Lower lobe of right lung (tissue), 2 donors: ENCODE measurements around the gene WSB2. TPM values are rescaled to one million over a fixed set of nuclear protein-coding genes. Genes with fewer than 3 reads are reported as not detected.

ENCODE experiments used
- ATAC-seq, 2 donors: fragments of 200-7000 bp; cut with Tn5 transposase; one replicate each; pipeline ENCODE4 v1.9.1; 2020 to 2022; ENCODE audit warnings: mild to moderate bottlenecking in 2 of 2, moderate library complexity in 2 of 2
- DNase-seq: peaks from one replicate; pipeline ENCODE4 v3.0.0-alpha.2; 2020
- H3K27ac ChIP-seq: fragments of 200-600 bp; one replicate; pipeline ENCODE4 v1.8.0; 2022
- H3K27me3 ChIP-seq: fragments of 200-600 bp; one replicate; pipeline ENCODE4 v1.8.0; 2022; ENCODE audit warnings: low read depth
- H3K36me3 ChIP-seq: fragments of 200-600 bp; one replicate; pipeline ENCODE4 v1.8.0; 2022; ENCODE audit warnings: mild to moderate bottlenecking
- H3K4me1 ChIP-seq: fragments of 200-600 bp; one replicate; pipeline ENCODE4 v1.8.0; 2022
- H3K4me3 ChIP-seq: fragments of 200-600 bp; one replicate; pipeline ENCODE4 v1.8.0; 2022; ENCODE audit warnings: mild to moderate bottlenecking
- H3K9me3 ChIP-seq: fragments of 200-600 bp; one replicate; pipeline ENCODE4 v1.8.0; 2022
- CTCF ChIP-seq: fragments of 200-600 bp; IDR thresholded peaks from one replicate; pipeline ENCODE4 v1.8.0; 2022; ENCODE audit warnings: antibody characterized with exemption, mild to moderate bottlenecking
- intact Hi-C: fragments of 100-400 bp; cut with DNase I; formaldehyde crosslinking; loops from one replicate; pipeline ENCODE4 v1.11.0; 2022
- total RNA-seq: library from RNA; stranded (reverse); fragmentation: NEBNext Ultra II Directional; extraction: Animal tissue kit (Norgen Biotek cat#: 25700); gene quantifications from one replicate; pipeline ENCODE4 v1.2.1, GENCODE V29; 2021
- donor health status: DM: no; HTN: yes; CAD: no; lungs with severe emphysema.

WSB2 gene
- total RNA-seq, 1 donor from 2014 or later: 75.1 TPM

GRCh38 chr12:118038137-118038536 lies 22.8 kb downstream of the WSB2 start:
- H3K36me3 ChIP-seq: peaks cover 99% of the 10 kb centered on the region
- intact Hi-C loops: no loop called here
- no peak overlapping the region for H3K27ac ChIP-seq
- no peak for TF ChIP-seq CTCF
- H3K9me3 ChIP-seq: no peaks in the 10 kb centered on the region
- DNase-seq (no peak), ATAC-seq (no peak)
- peaks cover 4% of the 10 kb centered on the region for H3K4me1 ChIP-seq
- no peak overlapping the region for H3K4me3 ChIP-seq
- no peaks in the 10 kb centered on the region for H3K27me3 ChIP-seq

- Histone ChIP-seq H3K36me3 (peaks cover 99% of the 10 kb centered on the region), H3K27ac (no peak overlapping the region), H3K4me3 (no peak overlapping the region), H3K4me1 (peaks cover 4% of the 10 kb centered on the region), H3K9me3 (no peaks in the 10 kb centered on the region), H3K27me3 (no peaks in the 10 kb centered on the region)
- intact Hi-C loops: no loop called here
- no peak for DNase-seq
- no peak for ATAC-seq
- TF ChIP-seq CTCF: no peak
Observed at GRCh38 chr12:118036672-118037411, 24.1 kb downstream of the WSB2 start.

GRCh38 chr12:118035190-118036041 lies 25.6 kb downstream of the WSB2 start:
- DNase-seq (no peak), ATAC-seq (peak in 1 of 2 donors; percentile 19)
- Histone ChIP-seq H3K9me3 (no peaks in the 10 kb centered on the region), H3K27me3 (no peaks in the 10 kb centered on the region), H3K4me3 (no peak overlapping the region), H3K36me3 (peaks cover 99% of the 10 kb centered on the region), H3K4me1 (peaks cover 4% of the 10 kb centered on the region), H3K27ac (no peak overlapping the region)
- intact Hi-C loops: no loop called here
- TF ChIP-seq CTCF: no peak

GRCh38 chr12:118034429-118035189 lies 26.4 kb downstream of the WSB2 start:
- Histone ChIP-seq H3K27ac (no peak overlapping the region), H3K27me3 (no peaks in the 10 kb centered on the region), H3K36me3 (peaks cover 100% of the 10 kb centered on the region), H3K4me1 (peaks cover 4% of the 10 kb centered on the region), H3K9me3 (no peaks in the 10 kb centered on the region), H3K4me3 (no peak overlapping the region)
- DNase-seq (no peak), ATAC-seq (peak in 1 of 2 donors; percentile 59)
- intact Hi-C loops: no loop called here
- peak; percentile 31 for TF ChIP-seq CTCF

GRCh38 chr12:118033902-118034301 lies 27.1 kb downstream of the WSB2 start:
- Histone ChIP-seq H3K4me1 (peaks cover 4% of the 10 kb centered on the region), H3K4me3 (no peak overlapping the region), H3K36me3 (peaks cover 100% of the 10 kb centered on the region), H3K9me3 (no peaks in the 10 kb centered on the region), H3K27ac (no peak overlapping the region), H3K27me3 (no peaks in the 10 kb centered on the region)
- intact Hi-C loops: no loop called here
- no peak for DNase-seq
- TF ChIP-seq CTCF: no peak
- ATAC-seq: no peak
